Dendritic cell treated with granulocyte-macrophage colony-stimulating factor and Interleukin-4, amounts not matched to agents 40 ng/mL and 50 ng/mL, for 4 days (primary cell): ENCODE measurements around the gene RAB35.
A peak's percentile ranks its signal among the peaks of the same experiment; 100 is the strongest.

ENCODE experiments used
- H3K27ac Mint-ChIP-seq: one replicate; pipeline ENCODE4 v1.8.0; 2022; ENCODE audit warnings: mild to moderate bottlenecking, mixed read lengths
- H3K27me3 Mint-ChIP-seq: one replicate; pipeline ENCODE4 v1.8.0; 2022; ENCODE audit warnings: mild to moderate bottlenecking, mixed read lengths
- H3K36me3 Mint-ChIP-seq: one replicate; pipeline ENCODE4 v1.8.0; 2022; ENCODE audit warnings: low read depth, mixed read lengths
- H3K4me1 Mint-ChIP-seq: one replicate; pipeline ENCODE4 v1.8.0; 2022; ENCODE audit warnings: low read depth, mixed read lengths
- H3K4me3 Mint-ChIP-seq: one replicate; pipeline ENCODE4 v1.8.0; 2022; ENCODE audit warnings: mild to moderate bottlenecking, moderate library complexity, mixed read lengths
- H3K9me3 Mint-ChIP-seq: one replicate; pipeline ENCODE4 v1.8.0; 2022; ENCODE audit warnings: mixed read lengths
- intact Hi-C: fragments of 100-400 bp; cut with micrococcal nuclease; formaldehyde crosslinking; loops from one replicate; pipeline ENCODE4 v1.15.0; 2022

The RAB35 gene

GRCh38 chr12:120092551-120093335, 23.8 kb downstream of the RAB35 start:
- Mint-ChIP-seq H3K27me3 (peaks cover 5% of the 10 kb centered on the region), H3K27ac (peak overlapping the region; percentile 50), H3K4me1 (peaks cover 33% of the 10 kb centered on the region), H3K4me3 (no peak overlapping the region), H3K36me3 (peaks cover 72% of the 10 kb centered on the region), H3K9me3 (no peaks in the 10 kb centered on the region)
- intact Hi-C loops, result no loop called here

GRCh38 chr12:120091371-120092090, 25.0 kb downstream of the RAB35 start:
- Mint-ChIP-seq H3K36me3 (peaks cover 60% of the 10 kb centered on the region), H3K4me3 (no peak overlapping the region), H3K27me3 (peaks cover 5% of the 10 kb centered on the region), H3K27ac (peak overlapping the region; percentile 51), H3K4me1 (peaks cover 37% of the 10 kb centered on the region), H3K9me3 (no peaks in the 10 kb centered on the region)
- intact Hi-C loops, result no loop called here

GRCh38 chr12:120090626-120091295, 25.8 kb downstream of the RAB35 start:
- peaks cover 52% of the 10 kb centered on the region for H3K36me3 Mint-ChIP-seq
- peaks cover 38% of the 10 kb centered on the region for H3K4me1 Mint-ChIP-seq
- peak overlapping the region; percentile 51 for H3K27ac Mint-ChIP-seq
- peaks cover 5% of the 10 kb centered on the region for H3K27me3 Mint-ChIP-seq
- no peaks in the 10 kb centered on the region for H3K9me3 Mint-ChIP-seq
- no peak overlapping the region for H3K4me3 Mint-ChIP-seq
- intact Hi-C loops, result no loop called here

- H3K27ac Mint-ChIP-seq, result no peak overlapping the region
- peaks cover 38% of the 10 kb centered on the region for H3K4me1 Mint-ChIP-seq
- peaks cover 9% of the 10 kb centered on the region for H3K27me3 Mint-ChIP-seq
- intact Hi-C loops, result no loop called here
- peaks cover 46% of the 10 kb centered on the region for H3K36me3 Mint-ChIP-seq
- H3K4me3 Mint-ChIP-seq, result no peak overlapping the region
- no peaks in the 10 kb centered on the region for H3K9me3 Mint-ChIP-seq
These were observed 26.3 kb downstream of the RAB35 start for GRCh38 chr12:120090206-120090605.

GRCh38 chr12:120089796-120090195, 26.8 kb downstream of the RAB35 start:
- Mint-ChIP-seq H3K36me3 (peaks cover 42% of the 10 kb centered on the region), H3K4me1 (peaks cover 38% of the 10 kb centered on the region), H3K27me3 (peaks cover 10% of the 10 kb centered on the region), H3K9me3 (no peaks in the 10 kb centered on the region), H3K27ac (no peak overlapping the region), H3K4me3 (no peak overlapping the region)
- intact Hi-C loops, result loop anchor here (5.0 kb wide), 1 partner anchor 38 kb away; no protein-coding TSS in a partner anchor

- intact Hi-C loops, result loop anchor here (5.0 kb wide), 1 partner anchor 38 kb away; no protein-coding TSS in a partner anchor
- Mint-ChIP-seq H3K4me1 (peaks cover 38% of the 10 kb centered on the region), H3K27ac (peak overlapping the region; percentile 35)
These were observed 27.4 kb downstream of the RAB35 start for GRCh38 chr12:120089105-120089504.

GRCh38 chr12:120086801-120087621, 29.5 kb downstream of the RAB35 start:
- peaks cover 14% of the 10 kb centered on the region for H3K36me3 Mint-ChIP-seq
- H3K4me3 Mint-ChIP-seq, result peak overlapping the region; percentile 63
- peaks cover 25% of the 10 kb centered on the region for H3K4me1 Mint-ChIP-seq
- H3K27ac Mint-ChIP-seq, result peak overlapping the region; percentile 62
- intact Hi-C loops, result loop anchor here (2.0 to 5.0 kb wide), 2 partner anchors 24 to 40 kb away; no protein-coding TSS in a partner anchor
- peaks cover 13% of the 10 kb centered on the region for H3K27me3 Mint-ChIP-seq
- no peaks in the 10 kb centered on the region for H3K9me3 Mint-ChIP-seq

More at GRCh38 chr12:120089105-120089504, 27.4 kb downstream of the RAB35 start:
- Mint-ChIP-seq H3K36me3 (peaks cover 35% of the 10 kb centered on the region), H3K27me3 (peaks cover 11% of the 10 kb centered on the region), H3K4me3 (no peak overlapping the region), H3K9me3 (no peaks in the 10 kb centered on the region)

GRCh38 chr12:120085920-120086645, 30.5 kb downstream of the RAB35 start:
- Mint-ChIP-seq H3K36me3 (peaks cover 5% of the 10 kb centered on the region), H3K4me1 (peaks cover 19% of the 10 kb centered on the region), H3K27ac (peak overlapping the region; percentile 62), H3K9me3 (no peaks in the 10 kb centered on the region), H3K4me3 (no peak overlapping the region), H3K27me3 (peaks cover 13% of the 10 kb centered on the region)
- intact Hi-C loops, result loop anchor here (2.0 to 5.0 kb wide), 2 partner anchors 25 to 41 kb away; no protein-coding TSS in a partner anchor

GRCh38 chr12:120081641-120082040, 34.9 kb downstream of the RAB35 start:
- peaks cover 11% of the 10 kb centered on the region for H3K27me3 Mint-ChIP-seq
- H3K27ac Mint-ChIP-seq, result no peak overlapping the region
- H3K9me3 Mint-ChIP-seq, result no peaks in the 10 kb centered on the region
- no peak overlapping the region for H3K4me3 Mint-ChIP-seq
- H3K4me1 Mint-ChIP-seq, result peaks cover 6% of the 10 kb centered on the region
- no peaks in the 10 kb centered on the region for H3K36me3 Mint-ChIP-seq
- intact Hi-C loops, result no loop called here

GRCh38 chr12:120079411-120080400, 36.8 kb downstream of the RAB35 start:
- intact Hi-C loops, result no loop called here
- H3K27me3 Mint-ChIP-seq, result peaks cover 6% of the 10 kb centered on the region
- H3K4me3 Mint-ChIP-seq, result no peak overlapping the region
- H3K36me3 Mint-ChIP-seq, result no peaks in the 10 kb centered on the region
- no peaks in the 10 kb centered on the region for H3K9me3 Mint-ChIP-seq
- H3K27ac Mint-ChIP-seq, result no peak overlapping the region
- peaks cover 9% of the 10 kb centered on the region for H3K4me1 Mint-ChIP-seq

- H3K4me1 Mint-ChIP-seq, result peaks cover 14% of the 10 kb centered on the region
- H3K27me3 Mint-ChIP-seq, result peaks cover 9% of the 10 kb centered on the region
- H3K27ac Mint-ChIP-seq, result no peak overlapping the region
- intact Hi-C loops, result no loop called here
- no peak overlapping the region for H3K4me3 Mint-ChIP-seq
- no peaks in the 10 kb centered on the region for H3K36me3 Mint-ChIP-seq
- no peaks in the 10 kb centered on the region for H3K9me3 Mint-ChIP-seq
These were observed 37.7 kb downstream of the RAB35 start for GRCh38 chr12:120078868-120079267.

- Mint-ChIP-seq H3K9me3 (no peaks in the 10 kb centered on the region), H3K36me3 (no peaks in the 10 kb centered on the region), H3K4me1 (peaks cover 14% of the 10 kb centered on the region), H3K4me3 (no peak overlapping the region), H3K27me3 (peaks cover 10% of the 10 kb centered on the region), H3K27ac (no peak overlapping the region)
- intact Hi-C loops, result no loop called here
These were observed 39.3 kb downstream of the RAB35 start for GRCh38 chr12:120077260-120077659.
